Activated CD8-positive, alpha-beta T cell treated with anti-CD3 and anti-CD28 coated beads for 36 hours (primary cell): ENCODE measurements around the gene VGLL3. TPM values are rescaled to one million over a fixed set of nuclear protein-coding genes. Genes with fewer than 3 reads are reported as not detected.

ENCODE experiments used
- ATAC-seq: fragments of 200-7000 bp; cut with Tn5 transposase; one replicate; pipeline ENCODE4 v1.10.0; 2021; ENCODE audit warnings: mild to moderate bottlenecking, moderate library complexity
- CTCF ChIA-PET: fragments of 350-600 bp; sonication (Branson Sonifier 250); formaldehyde crosslinking; loops from one replicate; lab custom pipeline; 2021; ENCODE audit warnings: antibody characterized with exemption; lab: Charles Lee
- POLR2A ChIA-PET: fragments of 350-600 bp; sonication (Branson Sonifier 250); formaldehyde crosslinking; loops from one replicate; lab custom pipeline; 2021; ENCODE audit warnings: antibody characterized with exemption; lab: Charles Lee
- DNase-seq: peaks from one replicate; pipeline ENCODE4 v3.0.0-alpha.2; 2020
- H3K27ac Mint-ChIP-seq: one replicate; pipeline ENCODE4 v1.8.0; 2021; ENCODE audit warnings: mild to moderate bottlenecking, mixed read lengths
- H3K27me3 Mint-ChIP-seq: one replicate; pipeline ENCODE4 v1.8.0; 2021; ENCODE audit warnings: mixed read lengths
- H3K36me3 Mint-ChIP-seq: one replicate; pipeline ENCODE4 v1.8.0; 2021; ENCODE audit warnings: low read depth, mixed read lengths
- H3K4me1 Mint-ChIP-seq: one replicate; pipeline ENCODE4 v1.8.0; 2021; ENCODE audit warnings: low read depth, mixed read lengths
- H3K4me3 Mint-ChIP-seq: one replicate; pipeline ENCODE4 v1.8.0; 2021; ENCODE audit warnings: mild to moderate bottlenecking, moderate library complexity, mixed read lengths
- H3K9me3 Mint-ChIP-seq: one replicate; pipeline ENCODE4 v1.8.0; 2021; ENCODE audit warnings: mixed read lengths
- intact Hi-C: fragments of 100-400 bp; cut with micrococcal nuclease; formaldehyde crosslinking; loops from one replicate; pipeline ENCODE4 v1.10.0; 2022
- total RNA-seq, 2 experiments: library from RNA; stranded (reverse); gene quantifications; one replicate each; pipeline ENCODE4 v1.2.3, GENCODE V29; 2021
- TF ChIP-seq, protein P1 (sequence below): fragments of 200-600 bp; IDR thresholded peaks from one replicate; pipeline ENCODE4 v1.8.0; 2022; ENCODE audit warnings: antibody characterized with exemption, mild to moderate bottlenecking

Gene VGLL3
- total RNA-seq, 2 experiments from 2014 or later, result not detected

DNA sequence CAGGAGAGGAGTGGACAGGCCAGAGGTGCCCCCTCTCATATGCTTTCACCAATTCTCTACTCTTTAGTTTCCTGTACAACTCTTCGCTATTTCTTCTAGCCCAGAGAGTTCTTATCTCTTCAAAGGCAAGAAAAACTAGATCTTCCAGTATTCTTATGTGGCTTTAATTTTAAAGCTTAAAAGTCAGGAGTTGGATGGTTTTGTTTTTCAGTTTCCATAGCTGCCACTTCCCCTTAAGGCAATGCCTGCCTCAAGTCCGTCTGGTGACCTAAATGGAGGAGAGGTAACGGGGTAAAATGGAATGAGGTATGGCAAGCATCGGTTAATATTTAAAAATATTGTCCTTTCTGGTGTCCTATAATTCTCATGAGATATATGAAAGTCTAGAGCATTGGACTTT lies 11.4 kb upstream of the VGLL3 start:
- Mint-ChIP-seq H3K4me1 (no peaks in the 10 kb centered on the region), H3K27me3 (no peaks in the 10 kb centered on the region), H3K4me3 (no peak overlapping the region), H3K27ac (no peak overlapping the region), H3K9me3 (no peaks in the 10 kb centered on the region), H3K36me3 (no peaks in the 10 kb centered on the region)
- ChIA-PET CTCF (no interaction called here), POLR2A (no interaction called here)
- DNase-seq (no peak), ATAC-seq (no peak)
- TF ChIP-seq, protein P1, sequence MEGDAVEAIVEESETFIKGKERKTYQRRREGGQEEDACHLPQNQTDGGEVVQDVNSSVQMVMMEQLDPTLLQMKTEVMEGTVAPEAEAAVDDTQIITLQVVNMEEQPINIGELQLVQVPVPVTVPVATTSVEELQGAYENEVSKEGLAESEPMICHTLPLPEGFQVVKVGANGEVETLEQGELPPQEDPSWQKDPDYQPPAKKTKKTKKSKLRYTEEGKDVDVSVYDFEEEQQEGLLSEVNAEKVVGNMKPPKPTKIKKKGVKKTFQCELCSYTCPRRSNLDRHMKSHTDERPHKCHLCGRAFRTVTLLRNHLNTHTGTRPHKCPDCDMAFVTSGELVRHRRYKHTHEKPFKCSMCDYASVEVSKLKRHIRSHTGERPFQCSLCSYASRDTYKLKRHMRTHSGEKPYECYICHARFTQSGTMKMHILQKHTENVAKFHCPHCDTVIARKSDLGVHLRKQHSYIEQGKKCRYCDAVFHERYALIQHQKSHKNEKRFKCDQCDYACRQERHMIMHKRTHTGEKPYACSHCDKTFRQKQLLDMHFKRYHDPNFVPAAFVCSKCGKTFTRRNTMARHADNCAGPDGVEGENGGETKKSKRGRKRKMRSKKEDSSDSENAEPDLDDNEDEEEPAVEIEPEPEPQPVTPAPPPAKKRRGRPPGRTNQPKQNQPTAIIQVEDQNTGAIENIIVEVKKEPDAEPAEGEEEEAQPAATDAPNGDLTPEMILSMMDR, result no peak
- intact Hi-C loops, result no loop called here

DNA sequence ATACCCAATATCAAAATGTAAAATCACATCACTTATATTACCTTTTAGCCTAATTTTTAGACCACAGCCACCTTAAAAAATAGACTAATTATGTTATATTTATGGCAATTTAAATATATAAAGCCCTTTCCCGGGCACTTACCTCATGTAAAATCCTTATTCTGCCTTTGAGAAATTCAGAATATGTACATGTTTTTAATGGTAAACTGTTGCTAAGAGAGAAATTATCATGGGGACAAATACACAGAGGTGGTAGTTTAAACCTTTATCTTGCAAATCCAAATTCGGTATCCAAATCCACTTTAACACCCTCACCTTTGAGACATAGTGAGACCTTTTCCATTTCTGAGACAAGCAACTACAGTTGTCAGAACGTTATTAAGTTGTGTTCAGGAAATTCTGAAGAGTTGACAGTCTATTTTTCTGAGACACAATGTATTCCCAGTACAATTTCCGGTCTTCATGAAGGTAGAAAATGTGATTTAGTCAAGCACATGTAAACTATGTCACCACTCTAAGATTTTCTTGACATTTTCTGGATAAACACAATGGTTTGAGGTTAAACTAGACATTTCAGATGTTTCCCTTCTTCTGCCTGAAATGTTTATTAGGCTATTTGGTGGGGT lies 10.6 kb upstream of the VGLL3 start:
- CTCF ChIA-PET, result no interaction called here
- Mint-ChIP-seq H3K4me3 (no peak overlapping the region), H3K4me1 (no peaks in the 10 kb centered on the region), H3K36me3 (no peaks in the 10 kb centered on the region), H3K9me3 (no peaks in the 10 kb centered on the region), H3K27me3 (no peaks in the 10 kb centered on the region), H3K27ac (no peak overlapping the region)
- no peak for DNase-seq
- no peak for ATAC-seq
- POLR2A ChIA-PET, result no interaction called here
- intact Hi-C loops, result no loop called here
- TF ChIP-seq, protein P1, result no peak

DNA sequence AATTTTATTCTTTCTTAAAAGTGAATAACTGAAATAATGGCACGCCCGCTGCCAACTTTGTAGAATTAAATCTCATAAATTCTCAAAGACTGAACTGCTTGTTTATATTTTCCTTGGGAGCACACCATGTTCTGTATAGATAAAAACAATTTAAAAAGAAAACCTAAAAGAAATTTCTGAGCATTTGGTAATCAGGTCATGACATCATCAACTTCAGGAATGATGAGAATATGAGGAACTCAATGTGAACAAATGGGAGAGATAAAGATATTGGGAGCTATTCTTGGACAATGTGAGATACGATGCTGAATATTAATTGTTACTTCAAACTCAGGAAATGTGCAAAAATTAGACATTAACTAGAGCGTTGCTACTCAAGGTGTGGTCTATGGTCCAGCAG lies 10.0 kb upstream of the VGLL3 start:
- no peak overlapping the region for H3K4me3 Mint-ChIP-seq
- H3K27me3 Mint-ChIP-seq, result no peaks in the 10 kb centered on the region
- ATAC-seq (no peak), DNase-seq (no peak)
- no peaks in the 10 kb centered on the region for H3K4me1 Mint-ChIP-seq
- H3K9me3 Mint-ChIP-seq, result no peaks in the 10 kb centered on the region
- ChIA-PET POLR2A (no interaction called here), CTCF (no interaction called here)
- intact Hi-C loops, result no loop called here
- TF ChIP-seq, protein P1, result no peak
- no peak overlapping the region for H3K27ac Mint-ChIP-seq
- no peaks in the 10 kb centered on the region for H3K36me3 Mint-ChIP-seq

DNA sequence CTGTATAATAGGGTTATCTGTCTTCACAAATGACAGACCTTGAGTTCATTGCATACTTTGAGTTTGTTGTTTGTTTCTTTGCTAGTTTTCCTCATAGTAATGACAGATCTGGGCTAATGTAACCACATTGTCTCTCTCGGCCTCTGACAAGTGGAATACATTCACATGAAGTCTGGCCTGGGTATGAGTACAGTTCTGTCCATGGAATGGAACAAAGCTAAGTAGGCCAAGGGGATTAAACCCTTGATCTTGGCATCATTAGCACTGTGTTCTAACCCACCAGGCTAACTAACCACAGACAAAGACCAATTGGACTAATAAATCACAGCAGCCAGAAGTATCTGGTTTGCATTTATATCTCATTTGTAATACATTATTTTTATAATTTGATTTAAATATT lies 7.6 kb upstream of the VGLL3 start:
- TF ChIP-seq, protein P1, result no peak
- ChIA-PET POLR2A (no interaction called here), CTCF (no interaction called here)
- Mint-ChIP-seq H3K9me3 (no peaks in the 10 kb centered on the region), H3K4me3 (no peak overlapping the region), H3K36me3 (no peaks in the 10 kb centered on the region), H3K4me1 (no peaks in the 10 kb centered on the region), H3K27me3 (no peaks in the 10 kb centered on the region), H3K27ac (no peak overlapping the region)
- intact Hi-C loops, result no loop called here
- DNase-seq (no peak), ATAC-seq (no peak)

DNA sequence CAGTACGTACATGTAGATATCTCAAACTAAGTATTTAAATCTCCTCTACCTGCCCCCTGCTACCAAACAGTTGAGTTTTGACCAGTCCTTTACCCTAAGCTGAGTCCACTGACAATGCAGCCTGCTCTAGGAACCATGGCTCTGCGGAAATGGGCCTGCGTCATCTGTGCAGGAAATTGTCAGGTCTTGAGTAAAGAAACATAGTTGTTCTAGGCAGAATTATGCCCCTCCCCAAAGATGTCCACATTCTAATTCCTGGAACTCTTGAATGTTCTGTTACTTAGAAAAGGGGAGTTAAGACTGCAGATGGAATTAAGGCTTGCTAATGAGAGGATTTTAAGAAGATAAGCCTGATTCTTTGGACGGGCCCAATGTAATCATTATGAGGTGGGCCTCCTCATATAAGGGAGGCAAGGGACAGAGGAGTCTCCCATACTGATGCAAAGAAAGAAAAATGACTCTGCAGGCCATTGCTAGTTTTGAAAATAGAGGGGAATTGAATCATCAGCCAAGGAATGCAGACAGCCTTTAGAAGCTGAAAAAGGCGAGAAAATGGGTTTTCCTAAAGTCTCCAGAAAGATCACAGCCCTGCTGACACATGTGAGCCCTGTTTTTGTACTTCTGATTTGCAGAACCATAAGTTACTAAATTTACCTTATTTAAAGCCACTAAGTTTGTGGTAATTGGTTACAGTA lies 5.5 kb upstream of the VGLL3 start:
- H3K27me3 Mint-ChIP-seq, result peaks cover 4% of the 10 kb centered on the region

More for the DNA sequence above, 5.5 kb upstream of the VGLL3 start:
- Mint-ChIP-seq H3K4me1 (no peaks in the 10 kb centered on the region), H3K27ac (no peak overlapping the region), H3K4me3 (no peak overlapping the region), H3K9me3 (no peaks in the 10 kb centered on the region), H3K36me3 (no peaks in the 10 kb centered on the region)
- ATAC-seq, result no peak
- ChIA-PET POLR2A (no interaction called here), CTCF (no interaction called here)
- intact Hi-C loops, result no loop called here
- no peak for DNase-seq
- TF ChIP-seq, protein P1, result no peak
